Measurements from ENCODE around the gene RPS27. TPM values are rescaled to one million over a fixed set of nuclear protein-coding genes. Genes with fewer than 3 reads are reported as not detected.

Gene RPS27
- total and polyA plus RNA-seq, 2 of the 13 experiments (the other 11 are each of a cell fraction or from before 2014, with no cell fraction given) = 3,737 to 9,964 TPM

DNA sequence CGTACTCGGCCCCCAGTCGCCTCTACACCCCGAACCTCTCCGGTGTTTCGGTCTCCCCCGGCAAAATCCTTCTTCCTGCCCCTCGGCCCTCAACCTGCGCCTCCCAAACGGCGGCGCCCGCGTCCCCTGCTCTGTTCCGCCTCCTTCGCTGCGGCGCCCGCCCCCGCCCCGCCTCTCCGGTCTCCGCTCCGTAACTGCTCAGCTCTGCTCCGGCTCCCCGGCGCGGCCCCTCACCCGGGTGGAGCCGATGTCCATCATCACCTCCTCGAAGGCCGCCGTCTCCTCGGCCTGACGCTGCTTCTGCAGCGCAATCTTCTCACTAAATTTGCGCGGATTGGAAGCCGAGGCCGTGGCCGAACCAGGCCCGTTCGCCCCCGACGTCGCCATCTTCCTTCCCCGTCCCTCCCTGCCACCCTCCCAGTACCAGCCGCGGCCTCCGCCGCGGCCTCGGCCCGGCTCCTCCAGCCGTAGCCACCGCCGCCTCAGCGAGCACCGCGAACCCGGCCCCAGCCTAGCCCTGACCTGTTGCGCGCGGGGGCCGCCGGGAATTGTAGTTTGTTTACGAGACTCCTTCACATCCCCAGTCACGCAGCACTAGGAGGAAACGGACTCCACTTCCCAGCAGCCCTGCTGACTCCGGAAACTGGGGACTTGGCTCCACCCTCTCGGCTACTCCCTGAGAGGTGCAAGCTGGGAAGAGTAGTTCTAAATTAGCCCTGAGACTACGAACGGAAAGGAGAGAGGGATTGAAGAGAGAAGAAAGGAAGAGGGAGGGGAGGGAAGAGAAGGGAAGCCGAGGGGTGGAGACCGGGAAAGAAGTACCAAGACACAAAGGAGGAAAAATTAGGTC is 32.2 kb upstream of the RPS27 start, which contains the start of gene CRTC2 (continued):
- TF ChIP-seq, protein P1, sequence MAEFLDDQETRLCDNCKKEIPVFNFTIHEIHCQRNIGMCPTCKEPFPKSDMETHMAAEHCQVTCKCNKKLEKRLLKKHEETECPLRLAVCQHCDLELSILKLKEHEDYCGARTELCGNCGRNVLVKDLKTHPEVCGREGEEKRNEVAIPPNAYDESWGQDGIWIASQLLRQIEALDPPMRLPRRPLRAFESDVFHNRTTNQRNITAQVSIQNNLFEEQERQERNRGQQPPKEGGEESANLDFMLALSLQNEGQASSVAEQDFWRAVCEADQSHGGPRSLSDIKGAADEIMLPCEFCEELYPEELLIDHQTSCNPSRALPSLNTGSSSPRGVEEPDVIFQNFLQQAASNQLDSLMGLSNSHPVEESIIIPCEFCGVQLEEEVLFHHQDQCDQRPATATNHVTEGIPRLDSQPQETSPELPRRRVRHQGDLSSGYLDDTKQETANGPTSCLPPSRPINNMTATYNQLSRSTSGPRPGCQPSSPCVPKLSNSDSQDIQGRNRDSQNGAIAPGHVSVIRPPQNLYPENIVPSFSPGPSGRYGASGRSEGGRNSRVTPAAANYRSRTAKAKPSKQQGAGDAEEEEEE (CRISPR knock-in tag; IDR thresholded peaks at IDR 0.05; ENCODE audit: borderline replicate concordance) = no peak
- TF ChIP-seq PRMT3 (CRISPR knock-in tag; IDR thresholded peaks at IDR 0.05; ENCODE audit: borderline replicate concordance, low read depth) (0 out of 2 replicates have a peak, but pooled peaks have one; percentile 50), ZNF20 (CRISPR knock-in tag; IDR thresholded peaks at IDR 0.05) (no peak), ZNF34 (CRISPR knock-in tag; IDR thresholded peaks at IDR 0.05; ENCODE audit: borderline replicate concordance) (no peak), ZNF264 (CRISPR knock-in tag; IDR thresholded peaks at IDR 0.05) (no peak), GABPB1 (CRISPR knock-in tag; IDR thresholded peaks at IDR 0.05) (peak; percentile 97), ZNF644 (CRISPR knock-in tag; IDR thresholded peaks at IDR 0.05; ENCODE audit: low read depth) (no peak), ZHX1 (CRISPR knock-in tag; IDR thresholded peaks at IDR 0.05; ENCODE audit: low read depth) (no peak), ZNF451 (CRISPR knock-in tag; IDR thresholded peaks at IDR 0.05) (no peak), FIP1L1 (IDR thresholded peaks at IDR 0.05; ENCODE audit: borderline replicate concordance, insufficient read depth, low read depth, low read length) (peak; percentile 83; the same call in 1 of the 2 replicates), ZNF749 (CRISPR knock-in tag; IDR thresholded peaks at IDR 0.05; ENCODE audit: borderline replicate concordance) (no peak), MTA3 (CRISPR knock-in tag; IDR thresholded peaks at IDR 0.05) (no peak), EZH2 (conservative IDR thresholded peaks at IDR 0.05; ENCODE audit: low read depth, low read length) (no peak), TRIM24 (CRISPR knock-in tag; IDR thresholded peaks at IDR 0.05) (no peak), EEA1 (CRISPR knock-in tag; IDR thresholded peaks at IDR 0.05; ENCODE audit: borderline replicate concordance) (peak; percentile 79; the same call in 1 of the 2 replicates), HHEX (CRISPR knock-in tag; IDR thresholded peaks at IDR 0.05) (no peak), ZNF282 (IDR thresholded peaks at IDR 0.05; ENCODE audit: partially characterized antibody) (no peak), ETV5 (CRISPR knock-in tag; IDR thresholded peaks at IDR 0.05; ENCODE audit: borderline replicate concordance) (peak; percentile 86), AHR (CRISPR knock-in tag; IDR thresholded peaks at IDR 0.05) (no peak)
- TF ChIP-seq, protein P2, sequence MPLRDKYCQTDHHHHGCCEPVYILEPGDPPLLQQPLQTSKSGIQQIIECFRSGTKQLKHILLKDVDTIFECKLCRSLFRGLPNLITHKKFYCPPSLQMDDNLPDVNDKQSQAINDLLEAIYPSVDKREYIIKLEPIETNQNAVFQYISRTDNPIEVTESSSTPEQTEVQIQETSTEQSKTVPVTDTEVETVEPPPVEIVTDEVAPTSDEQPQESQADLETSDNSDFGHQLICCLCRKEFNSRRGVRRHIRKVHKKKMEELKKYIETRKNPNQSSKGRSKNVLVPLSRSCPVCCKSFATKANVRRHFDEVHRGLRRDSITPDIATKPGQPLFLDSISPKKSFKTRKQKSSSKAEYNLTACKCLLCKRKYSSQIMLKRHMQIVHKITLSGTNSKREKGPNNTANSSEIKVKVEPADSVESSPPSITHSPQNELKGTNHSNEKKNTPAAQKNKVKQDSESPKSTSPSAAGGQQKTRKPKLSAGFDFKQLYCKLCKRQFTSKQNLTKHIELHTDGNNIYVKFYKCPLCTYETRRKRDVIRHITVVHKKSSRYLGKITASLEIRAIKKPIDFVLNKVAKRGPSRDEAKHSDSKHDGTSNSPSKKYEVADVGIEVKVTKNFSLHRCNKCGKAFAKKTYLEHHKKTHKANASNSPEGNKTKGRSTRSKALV (CRISPR knock-in tag; IDR thresholded peaks at IDR 0.05) = peak; percentile 62; the same call in 1 of the 2 replicates
- TF ChIP-seq, protein P3, sequence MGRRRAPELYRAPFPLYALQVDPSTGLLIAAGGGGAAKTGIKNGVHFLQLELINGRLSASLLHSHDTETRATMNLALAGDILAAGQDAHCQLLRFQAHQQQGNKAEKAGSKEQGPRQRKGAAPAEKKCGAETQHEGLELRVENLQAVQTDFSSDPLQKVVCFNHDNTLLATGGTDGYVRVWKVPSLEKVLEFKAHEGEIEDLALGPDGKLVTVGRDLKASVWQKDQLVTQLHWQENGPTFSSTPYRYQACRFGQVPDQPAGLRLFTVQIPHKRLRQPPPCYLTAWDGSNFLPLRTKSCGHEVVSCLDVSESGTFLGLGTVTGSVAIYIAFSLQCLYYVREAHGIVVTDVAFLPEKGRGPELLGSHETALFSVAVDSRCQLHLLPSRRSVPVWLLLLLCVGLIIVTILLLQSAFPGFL (CRISPR knock-in tag; IDR thresholded peaks at IDR 0.05) = no peak
